ENCODE measurements around the gene CCNB1. TPM values are rescaled to one million over a fixed set of nuclear protein-coding genes. Genes with fewer than 3 reads are reported as not detected.
"Not testable (repeated sequence)": the region's sequence is repeated elsewhere in the genome, so short reads cannot be mapped to it uniquely, and the experiment has no call there.

Gene CCNB1
- 1 to 10 TPM; 1.9 to 3.0 TPM for total RNA-seq
- long read RNA-seq, partial matches to known transcripts: 0 of 3 reads
- long read RNA-seq, other reads (novel, unspliced or antisense): 0 of 3 reads

- intact Hi-C loops (cut with DNase I): no loop called here
- DNase-seq (peak; percentile 98), ATAC-seq (peak; percentile 100)
Measured at GRCh38 chr5:69166686-69167492, at the start of gene CCNB1. TSS of gene CCNB1 (plus strand) at chr5:69167150. CDS start at chr5:69167263, 113 bp downstream.

DNA sequence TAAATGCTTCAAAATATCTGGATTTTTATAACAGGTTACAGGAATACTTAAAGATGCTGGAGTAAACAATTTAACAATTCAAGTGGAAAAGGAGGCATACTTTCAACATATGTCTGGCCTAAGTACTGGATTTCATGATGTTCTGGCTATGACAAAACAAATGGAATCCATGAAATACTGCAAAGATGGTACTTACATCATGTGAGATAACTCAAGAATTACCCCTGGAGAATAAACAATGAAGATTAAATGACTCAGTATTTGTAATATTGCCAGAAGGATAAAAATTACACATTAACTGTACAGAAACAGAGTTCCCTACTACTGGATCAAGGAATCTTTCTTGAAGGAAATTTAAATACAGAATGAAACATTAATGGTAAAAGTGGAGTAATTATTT, 37.5 kb upstream of the CCNB1 start:
- ATAC-seq (no peak), DNase-seq (no peak)
- intact Hi-C loops (cut with DNase I): no loop called here

- intact Hi-C loops (cut with DNase I): no loop called here
- ATAC-seq (no peak), DNase-seq (no peak)
Measured at GRCh38 chr5:69130241-69130640, 36.7 kb upstream of the CCNB1 start.

DNA sequence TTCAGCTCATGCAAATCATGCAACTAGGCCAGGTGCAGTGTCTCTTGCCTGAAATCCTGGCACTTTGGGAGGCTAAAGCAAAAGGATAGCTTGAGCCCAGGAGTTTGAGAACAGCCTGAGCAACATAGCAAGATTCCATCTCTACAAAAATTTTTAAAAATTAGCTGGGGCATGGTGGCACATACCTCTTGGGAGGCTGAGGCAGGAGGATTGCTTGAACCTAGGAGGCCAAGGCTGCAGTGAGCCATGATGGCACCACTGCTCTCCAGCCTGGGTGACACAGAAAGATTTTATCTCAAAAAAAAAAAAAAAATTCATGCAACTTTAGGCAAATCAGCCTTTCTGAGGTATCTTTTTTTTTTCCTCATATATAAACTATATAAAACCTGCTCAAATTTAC, 35.6 kb upstream of the CCNB1 start:
- intact Hi-C loops (cut with DNase I): no loop called here
- no peak for DNase-seq
- ATAC-seq: no peak

- DNase-seq: no peak
- intact Hi-C loops (cut with DNase I): no loop called here
- ATAC-seq: no peak
Measured at GRCh38 chr5:69134126-69134525, 32.8 kb upstream of the CCNB1 start.

DNA sequence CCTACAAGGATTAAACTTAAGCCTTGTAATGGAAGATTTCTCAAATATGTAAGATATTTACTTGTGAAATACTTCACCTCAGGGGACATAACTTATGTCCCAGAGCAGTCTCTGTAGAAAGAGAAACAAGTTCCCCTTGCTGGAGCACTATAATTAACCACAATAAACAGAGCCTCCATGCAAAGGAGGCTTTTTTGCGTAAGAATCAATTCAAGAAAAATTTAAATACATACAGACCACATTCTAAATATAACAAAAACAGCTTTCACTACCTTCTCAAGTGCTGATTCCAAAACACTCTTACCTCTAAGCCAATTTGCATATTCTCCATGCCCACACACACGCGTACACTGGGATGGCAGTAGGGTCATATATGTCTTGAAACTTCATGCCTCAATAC, 30.7 kb upstream of the CCNB1 start:
- ATAC-seq (no peak), DNase-seq (no peak)
- intact Hi-C loops (cut with DNase I): no loop called here

DNA sequence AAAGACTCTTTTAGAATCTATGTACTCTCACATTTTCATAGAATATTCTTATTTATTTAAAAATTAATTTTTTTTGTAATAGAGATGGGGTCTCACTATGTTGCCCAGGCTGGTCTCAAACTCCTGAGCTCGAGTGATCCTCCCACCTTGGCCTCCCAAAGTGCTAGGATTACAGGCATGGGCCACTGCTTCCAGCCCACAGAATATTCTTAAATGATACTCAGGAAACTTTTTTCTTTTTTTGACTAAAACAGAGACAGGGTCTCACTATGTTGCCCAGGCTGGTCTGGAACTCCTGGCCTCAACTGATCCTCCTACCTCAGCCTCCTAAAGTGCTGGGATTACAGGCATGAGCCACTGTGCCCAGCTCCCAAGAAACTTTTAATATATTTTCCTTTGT, 29.7 kb upstream of the CCNB1 start:
- ATAC-seq; intact Hi-C loops (cut with DNase I); DNase-seq: not testable (repeated sequence)

GRCh38 chr5:69137807-69138206, 29.1 kb upstream of the CCNB1 start:
- DNase-seq (no peak), ATAC-seq (no peak)

DNA sequence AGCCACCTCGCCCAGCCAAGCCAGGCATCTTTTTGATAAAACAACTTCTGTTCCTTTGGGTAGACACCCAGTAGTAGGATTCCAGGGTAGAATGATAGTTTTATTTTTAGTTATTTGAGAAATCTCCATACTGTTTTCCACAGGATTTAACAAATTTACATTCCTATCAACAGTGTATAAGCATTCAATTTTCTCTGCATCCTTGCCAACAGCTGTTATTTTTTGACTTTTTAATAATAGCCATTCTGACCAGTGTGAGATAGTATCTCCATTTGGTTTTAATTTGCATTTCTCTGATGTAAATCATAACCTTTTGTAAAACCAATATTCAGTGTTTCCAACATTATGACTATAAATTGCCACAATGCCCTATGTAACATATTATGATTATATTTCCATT, 28.2 kb upstream of the CCNB1 start:
- intact Hi-C loops (cut with DNase I): no loop called here
- DNase-seq (no peak), ATAC-seq (no peak)

More at GRCh38 chr5:69137807-69138206, 29.1 kb upstream of the CCNB1 start:
- intact Hi-C loops (cut with DNase I): no loop called here

DNA sequence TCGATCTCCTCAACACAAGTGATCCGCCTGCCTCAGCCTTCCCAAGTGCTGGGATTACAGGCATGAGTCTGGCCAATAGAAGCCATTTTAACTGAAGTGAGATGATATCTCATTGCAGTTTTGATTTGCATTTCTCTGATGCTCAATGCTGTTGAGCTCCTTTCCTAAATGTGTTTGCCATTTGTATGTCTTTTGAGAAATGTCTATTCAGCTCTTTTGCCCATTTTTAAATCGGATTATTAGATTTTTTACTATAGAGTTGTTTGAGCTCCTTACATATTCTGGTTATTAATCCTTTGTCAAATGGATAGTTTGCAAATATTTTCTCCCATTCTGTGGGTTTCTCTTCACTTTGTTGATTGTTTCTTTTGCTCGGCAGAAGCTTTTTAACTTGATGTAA, 26.7 kb upstream of the CCNB1 start:
- intact Hi-C loops (cut with DNase I); ATAC-seq: not testable (repeated sequence)

GRCh38 chr5:69140827-69141226, 26.1 kb upstream of the CCNB1 start:
- intact Hi-C loops (cut with DNase I): no loop called here
- DNase-seq: no peak
- no peak for ATAC-seq

More for the DNA sequence above, 26.7 kb upstream of the CCNB1 start:
- not testable (repeated sequence) for DNase-seq

GRCh38 chr5:69148576-69148975, 18.4 kb upstream of the CCNB1 start:
- intact Hi-C loops (cut with DNase I); DNase-seq; ATAC-seq: not testable (repeated sequence)

- intact Hi-C loops (cut with DNase I): no loop called here
- no peak for DNase-seq
- no peak for ATAC-seq
Measured at GRCh38 chr5:69148981-69149675, 17.8 kb upstream of the CCNB1 start.

DNA sequence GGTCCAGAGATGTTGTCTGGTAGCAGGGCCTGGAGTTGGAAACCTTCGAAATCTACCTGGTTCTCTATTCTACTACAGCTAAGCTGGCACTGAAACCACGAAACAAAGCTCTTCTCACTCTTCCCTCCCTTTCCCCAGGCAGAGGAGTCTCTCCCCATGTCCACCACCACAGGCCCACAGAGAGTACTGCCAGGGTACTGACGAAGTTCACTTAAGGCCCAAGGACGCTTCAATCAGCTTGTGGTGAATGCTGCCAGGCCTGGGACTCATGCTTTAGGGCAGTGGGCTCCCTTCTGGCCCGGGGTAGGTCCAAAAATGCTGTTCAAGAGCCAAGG, 17.3 kb upstream of the CCNB1 start:
- ATAC-seq: no peak
- intact Hi-C loops (cut with DNase I): no loop called here
- DNase-seq: no peak

DNA sequence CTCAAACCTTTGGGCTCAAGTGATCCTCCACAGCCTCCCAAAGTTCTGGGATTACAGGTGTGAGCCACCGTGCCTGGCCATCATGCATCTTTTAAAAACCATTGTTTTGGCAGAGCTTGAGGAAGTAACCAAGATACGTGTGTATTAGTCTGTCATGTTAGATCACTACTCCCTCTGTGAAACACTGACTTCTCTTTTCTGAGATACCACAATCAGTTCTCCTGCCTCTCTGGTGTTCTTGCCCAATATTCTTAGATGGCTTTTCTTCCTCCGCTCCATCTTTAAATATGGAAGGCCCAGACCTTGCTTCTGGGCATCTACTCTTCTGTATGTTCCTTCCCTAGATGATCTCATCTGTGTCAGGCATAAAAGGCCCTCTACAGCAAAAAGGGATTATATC, 14.2 kb upstream of the CCNB1 start:
- DNase-seq (no peak), ATAC-seq (no peak)
- intact Hi-C loops (cut with DNase I): no loop called here

DNA sequence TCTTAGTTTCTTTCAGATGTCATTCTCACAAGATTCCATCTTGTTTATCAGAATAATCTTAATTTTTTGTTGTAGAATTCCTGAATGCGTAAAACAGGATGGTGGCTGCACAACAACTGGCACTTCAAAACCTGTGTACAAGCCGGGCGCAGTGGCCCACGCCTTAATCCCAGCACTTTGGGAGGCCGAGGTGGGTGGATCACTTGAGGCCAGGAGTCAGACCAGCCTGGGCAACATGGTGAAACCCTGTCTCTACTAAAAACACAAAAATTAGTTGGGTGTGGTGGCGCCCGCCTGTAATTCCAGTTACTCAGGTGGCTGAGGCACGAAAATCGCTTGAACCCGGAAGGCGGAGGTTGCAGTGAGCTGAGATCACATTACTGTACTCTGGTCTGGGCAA, 10.5 kb upstream of the CCNB1 start:
- ATAC-seq (no peak), DNase-seq (no peak)
- intact Hi-C loops (cut with DNase I): no loop called here

- intact Hi-C loops (cut with DNase I): no loop called here
- DNase-seq: no peak
- no peak for ATAC-seq
Measured at GRCh38 chr5:69158039-69158438, 8.9 kb upstream of the CCNB1 start.

- ATAC-seq: no peak
- intact Hi-C loops (cut with DNase I): no loop called here
- no peak for DNase-seq
Measured at GRCh38 chr5:69160651-69161050, 6.3 kb upstream of the CCNB1 start.

GRCh38 chr5:69167493-69167855, 524 bp downstream of the CCNB1 start:
- DNase-seq (no peak), ATAC-seq (no peak)
- intact Hi-C loops (cut with DNase I): no loop called here

- intact Hi-C loops (cut with DNase I): no loop called here
- ATAC-seq (no peak), DNase-seq (no peak)
Measured at GRCh38 chr5:69167929-69168328, 979 bp downstream of the CCNB1 start.

DNA sequence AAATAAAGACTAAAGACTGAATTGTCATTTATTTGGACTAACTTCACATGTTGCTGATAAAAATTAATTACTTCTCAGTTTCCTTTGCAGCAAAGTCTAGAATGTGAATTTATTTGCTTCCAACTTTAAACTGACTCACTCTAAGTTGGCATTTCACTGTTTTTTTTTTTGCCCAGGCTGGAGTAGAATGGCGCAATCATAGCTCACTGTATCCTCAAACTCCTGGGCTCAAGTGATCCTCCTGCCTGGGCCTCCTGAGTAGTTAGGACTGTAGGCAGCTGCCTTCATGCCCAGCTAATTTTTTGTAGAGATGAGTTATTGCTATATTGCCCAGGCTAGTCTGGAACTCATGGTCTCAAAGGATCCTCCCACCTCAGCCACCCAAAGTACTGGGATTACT, 3.5 kb downstream of the CCNB1 start:
- DNase-seq: no peak
- intact Hi-C loops (cut with DNase I): no loop called here
- no peak for ATAC-seq

Data from left cardiac atrium (tissue), 4 donors.